GM12875 (cell line): Measurements from ENCODE around the gene ATP2C2.

Source experiments
- H3K4me3 ChIP-seq: one replicate; pipeline ENCODE4 v1.5.1; 2011; ENCODE audit warnings: low read depth, low read length, control low read depth
- CTCF ChIP-seq: IDR thresholded peaks from 2 replicates; pipeline ENCODE4 v1.5.1; 2011; ENCODE audit warnings: low read depth, mild to moderate bottlenecking, control low read depth, inconsistent platforms, low read length, moderate library complexity, borderline replicate concordance; ENCODE audit not compliant: insufficient read depth

The ATP2C2 gene

GRCh38 chr16:84373907-84374489 lies 5.7 kb downstream of the ATP2C2 start:
- no peak for TF ChIP-seq CTCF
- no peak overlapping the region for H3K4me3 ChIP-seq

GRCh38 chr16:84378099-84378498 lies 9.8 kb downstream of the ATP2C2 start:
- H3K4me3 ChIP-seq: no peak overlapping the region
- no peak for TF ChIP-seq CTCF

- TF ChIP-seq CTCF: no peak
- H3K4me3 ChIP-seq: no peak overlapping the region
These were observed 10.2 kb downstream of the ATP2C2 start for GRCh38 chr16:84378567-84378966.

- no peak overlapping the region for H3K4me3 ChIP-seq
- no peak for TF ChIP-seq CTCF
These were observed 10.8 kb downstream of the ATP2C2 start for GRCh38 chr16:84379008-84379708.

- no peak overlapping the region for H3K4me3 ChIP-seq
- TF ChIP-seq CTCF: no peak
These were observed 11.5 kb downstream of the ATP2C2 start for GRCh38 chr16:84379709-84380362.

- no peak overlapping the region for H3K4me3 ChIP-seq
- no peak for TF ChIP-seq CTCF
These were observed 12.1 kb downstream of the ATP2C2 start for GRCh38 chr16:84380405-84380804.

GRCh38 chr16:84382396-84382795 lies 14.1 kb downstream of the ATP2C2 start:
- no peak for TF ChIP-seq CTCF
- H3K4me3 ChIP-seq: no peak overlapping the region
